Kidney epithelial cell (primary cell): ENCODE data around the gene RASAL2. TPM values are rescaled to one million over a fixed set of nuclear protein-coding genes. Genes with fewer than 3 reads are reported as not detected.

Experiments used
- DNase-seq: peaks from one replicate; pipeline ENCODE4 v3.0.0-alpha.2; 2010; ENCODE audit warnings: low read depth
- H3K27me3 ChIP-seq: 2 replicates; pipeline ENCODE4 v1.6.0; 2011; ENCODE audit warnings: low read length; ENCODE audit not compliant: control insufficient read depth, insufficient read depth
- H3K36me3 ChIP-seq: 2 replicates; pipeline ENCODE4 v1.5.1; 2011; ENCODE audit warnings: low read length; ENCODE audit not compliant: control insufficient read depth, insufficient read depth
- H3K4me3 ChIP-seq: 2 replicates; pipeline ENCODE4 v1.5.1; 2011; ENCODE audit warnings: low read depth, mild to moderate bottlenecking, control low read depth, low read length
- CTCF ChIP-seq: IDR thresholded peaks from 2 replicates; pipeline ENCODE4 v1.5.1; 2011; ENCODE audit warnings: mild to moderate bottlenecking, moderate library complexity, low read length, control low read depth, inconsistent platforms; ENCODE audit not compliant: insufficient read depth, poor library complexity, severe bottlenecking
- total RNA-seq: library from RNA; depleted of rRNA; stranded (reverse); fragments of >200 nt; gene quantifications from 2 replicates; pipeline ENCODE4 v1.2.3, GENCODE V29; 2015

Gene RASAL2
- total RNA-seq, 1 donor from 2014 or later, result 18.3 TPM

- no peak for DNase-seq
- H3K36me3 ChIP-seq, result no peaks in the 10 kb centered on the region
- TF ChIP-seq CTCF, result no peak
Measured at GRCh38 chr1:178527117-178527516, 433.2 kb downstream of the RASAL2 start.

GRCh38 chr1:178528228-178528952, 434.5 kb downstream of the RASAL2 start:
- Histone ChIP-seq H3K4me3 (no peak overlapping the region), H3K27me3 (no peaks in the 10 kb centered on the region), H3K36me3 (no peaks in the 10 kb centered on the region)
- no peak for TF ChIP-seq CTCF
- DNase-seq, result no peak

More at GRCh38 chr1:178527117-178527516, 433.2 kb downstream of the RASAL2 start:
- Histone ChIP-seq H3K4me3 (no peak overlapping the region), H3K27me3 (no peaks in the 10 kb centered on the region)

- no peak for TF ChIP-seq CTCF
- Histone ChIP-seq H3K4me3 (no peak overlapping the region), H3K36me3 (no peaks in the 10 kb centered on the region), H3K27me3 (no peaks in the 10 kb centered on the region)
- DNase-seq, result no peak
Measured at GRCh38 chr1:178528953-178529335, 435.0 kb downstream of the RASAL2 start.

GRCh38 chr1:178529364-178530036, 435.6 kb downstream of the RASAL2 start:
- Histone ChIP-seq H3K36me3 (no peaks in the 10 kb centered on the region), H3K27me3 (no peaks in the 10 kb centered on the region)
- DNase-seq, result no peak

GRCh38 chr1:178530037-178530402, 436.1 kb downstream of the RASAL2 start:
- DNase-seq, result peak; percentile 79
- Histone ChIP-seq H3K27me3 (no peaks in the 10 kb centered on the region), H3K36me3 (no peaks in the 10 kb centered on the region), H3K4me3 (no peak overlapping the region)
- TF ChIP-seq CTCF, result no peak

More at GRCh38 chr1:178529364-178530036, 435.6 kb downstream of the RASAL2 start:
- TF ChIP-seq CTCF, result no peak
- no peak overlapping the region for H3K4me3 ChIP-seq
